OCI-LY1 (cell line): Measurements from ENCODE around the gene FNTB.

Experiments
- EZH2 ChIP-seq: fragments of 200-600 bp; sonication (generic), shearing (Covaris generic); IDR thresholded peaks from 2 replicates; pipeline ENCODE4 v1.8.0; 2017; ENCODE audit warnings: borderline replicate concordance, mixed run types, mild to moderate bottlenecking, antibody characterized with exemption, low read length, moderate library complexity, mixed read lengths
- TF ChIP-seq, protein P1 (sequence below): fragments of 200-600 bp; sonication (generic), shearing (Covaris generic); IDR thresholded peaks from 2 replicates; pipeline ENCODE4 v1.5.1; 2017; ENCODE audit warnings: mild to moderate bottlenecking, antibody characterized with exemption, low read length, moderate library complexity, mixed read lengths

DNA sequence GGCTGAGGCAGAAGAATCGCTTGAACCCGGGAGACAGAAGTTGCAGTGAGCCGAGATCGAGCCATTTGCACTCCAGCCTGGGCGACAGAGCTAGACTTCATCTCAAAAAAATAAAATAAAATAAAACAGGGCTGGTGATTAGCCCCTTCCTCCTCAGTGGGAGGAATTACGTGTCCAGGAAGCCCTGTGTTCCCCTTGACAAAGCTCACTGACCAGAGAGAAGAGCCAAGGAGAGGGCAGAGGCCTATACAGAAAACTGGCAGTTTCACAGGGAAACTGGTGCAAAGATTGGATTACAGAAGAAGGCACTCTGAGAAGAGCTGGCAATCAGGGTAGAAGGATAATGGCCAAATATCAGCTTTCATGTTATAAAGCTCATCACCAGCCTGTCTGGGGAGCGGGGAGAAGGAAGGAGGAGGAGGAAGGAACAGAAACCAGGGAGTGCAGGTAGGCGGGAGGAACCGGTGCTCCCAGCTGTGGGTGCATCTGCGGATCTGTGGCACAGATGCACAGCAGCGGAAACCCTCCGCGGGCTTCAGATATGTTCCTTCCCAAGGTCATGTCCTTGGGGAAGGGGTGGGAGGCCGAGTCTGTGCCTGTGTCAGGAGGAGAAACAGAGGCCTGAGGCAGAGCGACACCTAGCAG is 21.2 kb upstream of the FNTB start:
- TF ChIP-seq, protein P1, sequence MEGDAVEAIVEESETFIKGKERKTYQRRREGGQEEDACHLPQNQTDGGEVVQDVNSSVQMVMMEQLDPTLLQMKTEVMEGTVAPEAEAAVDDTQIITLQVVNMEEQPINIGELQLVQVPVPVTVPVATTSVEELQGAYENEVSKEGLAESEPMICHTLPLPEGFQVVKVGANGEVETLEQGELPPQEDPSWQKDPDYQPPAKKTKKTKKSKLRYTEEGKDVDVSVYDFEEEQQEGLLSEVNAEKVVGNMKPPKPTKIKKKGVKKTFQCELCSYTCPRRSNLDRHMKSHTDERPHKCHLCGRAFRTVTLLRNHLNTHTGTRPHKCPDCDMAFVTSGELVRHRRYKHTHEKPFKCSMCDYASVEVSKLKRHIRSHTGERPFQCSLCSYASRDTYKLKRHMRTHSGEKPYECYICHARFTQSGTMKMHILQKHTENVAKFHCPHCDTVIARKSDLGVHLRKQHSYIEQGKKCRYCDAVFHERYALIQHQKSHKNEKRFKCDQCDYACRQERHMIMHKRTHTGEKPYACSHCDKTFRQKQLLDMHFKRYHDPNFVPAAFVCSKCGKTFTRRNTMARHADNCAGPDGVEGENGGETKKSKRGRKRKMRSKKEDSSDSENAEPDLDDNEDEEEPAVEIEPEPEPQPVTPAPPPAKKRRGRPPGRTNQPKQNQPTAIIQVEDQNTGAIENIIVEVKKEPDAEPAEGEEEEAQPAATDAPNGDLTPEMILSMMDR, result no peak
- no peak for TF ChIP-seq EZH2
